Neural cell (in vitro differentiated cells): ENCODE measurements around the gene ADCK2.

ENCODE experiments used
- CTCF ChIP-seq: fragments of 450-650 bp; IDR thresholded peaks from 2 replicates; pipeline ENCODE4 v1.5.1; 2014; ENCODE audit warnings: antibody characterized with exemption, mild to moderate bottlenecking, moderate library complexity; ENCODE audit not compliant: poor library complexity, severe bottlenecking
- EZH2 ChIP-seq: fragments of 200-600, 300-800 bp; shearing (Covaris generic), sonication (generic); IDR thresholded peaks from 2 replicates; pipeline ENCODE4 v1.6.1; 2014; ENCODE audit warnings: antibody characterized with exemption, low read length, borderline replicate concordance, mild to moderate bottlenecking; ENCODE audit not compliant: insufficient read depth, poor library complexity, severe bottlenecking
- POLR2AphosphoS5 ChIP-seq: IDR thresholded peaks from 2 replicates; pipeline ENCODE4 v1.6.1; 2012
- RAD21 ChIP-seq: fragments of 450-650 bp; conservative IDR thresholded peaks from 2 replicates; pipeline ENCODE4 v1.6.1; 2014; ENCODE audit warnings: antibody characterized with exemption, mild to moderate bottlenecking, moderate library complexity
- REST ChIP-seq: IDR thresholded peaks from 2 replicates; pipeline ENCODE4 v1.6.1; 2012; ENCODE audit warnings: borderline replicate concordance
- TAF1 ChIP-seq: IDR thresholded peaks from 2 replicates; pipeline ENCODE4 v1.6.1; 2012; ENCODE audit warnings: low read depth

GRCh38 chr7:140643416-140643815 lies 29.3 kb upstream of the ADCK2 start:
- no peak for TF ChIP-seq CTCF
- TF ChIP-seq POLR2AphosphoS5 = no peak
- no peak for TF ChIP-seq RAD21
- TF ChIP-seq REST = no peak
- TF ChIP-seq EZH2 = no peak
- TF ChIP-seq TAF1 = no peak
